ENCODE measurements around the gene VGLL3.

DNA sequence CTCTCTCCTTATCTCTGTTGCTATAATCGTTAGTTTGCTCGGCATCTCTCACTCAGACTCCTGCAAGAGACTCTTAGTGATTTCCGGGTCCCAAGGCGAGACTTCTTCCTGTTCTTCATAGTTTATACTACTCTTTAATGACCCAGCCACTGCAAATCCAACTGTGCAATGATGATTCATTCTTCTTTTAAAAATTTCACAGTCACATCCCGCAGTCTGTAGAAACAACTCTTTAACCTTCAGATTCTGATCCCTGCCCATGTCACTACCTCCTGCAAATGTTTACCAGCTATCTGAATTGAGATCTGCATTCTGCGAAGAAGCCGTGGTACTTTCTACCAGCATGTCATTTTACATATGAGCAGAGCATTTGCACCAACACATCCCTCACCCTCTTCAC lies 2.8 kb upstream of the VGLL3 start:
- TF ChIP-seq POLR2AphosphoS5 (IDR thresholded peaks at IDR 0.05; ENCODE audit: borderline replicate concordance, low read depth, low read length), result no peak
- no peak for TF ChIP-seq EZH2 (IDR thresholded peaks at IDR 0.05)

Data from SK-N-MC (cell line).